HG03354 (cell line): ENCODE measurements around the gene RNU1-3.
"Not testable (repeated sequence)": the region's sequence is repeated elsewhere in the genome, so short reads cannot be mapped to it uniquely, and the experiment has no call there.

Experiments used
- ATAC-seq: cut with Tn5 transposase; IDR thresholded peaks from one replicate; pipeline ENCODE4 v1.9.1; 2021; ENCODE audit warnings: mild to moderate bottlenecking; ENCODE audit not compliant: unreplicated experiment, poor library complexity, severe bottlenecking

Gene RNU1-3

DNA sequence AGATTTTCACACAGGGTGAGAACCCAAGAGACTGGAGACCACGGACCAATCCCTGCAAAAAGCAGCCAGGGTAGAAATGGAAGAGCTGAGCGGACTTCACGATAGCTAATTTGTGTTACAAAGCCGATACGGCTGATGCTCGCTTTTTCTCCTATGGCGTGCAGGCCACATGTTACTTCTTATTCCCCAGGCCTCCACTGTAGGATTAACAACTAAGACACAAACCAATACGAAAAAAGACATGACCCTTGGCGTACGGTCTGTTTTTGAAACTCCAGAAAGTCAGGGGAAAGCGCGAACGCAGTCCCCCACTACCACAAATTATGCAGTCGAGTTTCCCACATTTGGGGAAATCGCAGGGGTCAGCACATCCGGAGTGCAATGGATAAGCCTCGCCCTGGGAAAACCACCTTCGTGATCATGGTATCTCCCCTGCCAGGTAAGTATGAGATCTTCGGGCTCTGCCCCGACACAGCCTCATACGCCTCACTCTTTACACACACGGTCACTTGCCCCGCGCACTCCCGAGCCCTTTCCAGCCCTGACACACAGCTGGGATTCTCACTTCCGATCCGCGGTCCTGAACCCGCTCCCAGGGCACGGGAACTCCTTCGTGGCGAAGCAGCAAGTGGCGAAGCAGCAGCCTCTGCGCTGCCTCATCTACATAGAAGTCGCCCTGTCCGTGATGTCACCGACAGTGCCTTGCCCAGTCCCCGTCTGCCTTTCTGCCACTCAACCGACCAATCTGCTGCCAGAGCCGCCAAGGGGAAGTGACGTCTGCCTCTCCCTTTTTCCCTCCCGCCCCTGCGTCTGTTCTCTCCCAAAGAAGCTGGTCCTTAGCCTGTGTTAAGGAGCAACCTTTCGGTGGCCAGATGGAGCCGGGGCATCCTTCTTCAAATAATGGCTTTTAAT lies at the start of gene RNU1-3:
TSS of gene RNU1-3 (minus strand) at position 447 of the 912 bp plus-strand sequence.
- ATAC-seq = peak; percentile 100

DNA sequence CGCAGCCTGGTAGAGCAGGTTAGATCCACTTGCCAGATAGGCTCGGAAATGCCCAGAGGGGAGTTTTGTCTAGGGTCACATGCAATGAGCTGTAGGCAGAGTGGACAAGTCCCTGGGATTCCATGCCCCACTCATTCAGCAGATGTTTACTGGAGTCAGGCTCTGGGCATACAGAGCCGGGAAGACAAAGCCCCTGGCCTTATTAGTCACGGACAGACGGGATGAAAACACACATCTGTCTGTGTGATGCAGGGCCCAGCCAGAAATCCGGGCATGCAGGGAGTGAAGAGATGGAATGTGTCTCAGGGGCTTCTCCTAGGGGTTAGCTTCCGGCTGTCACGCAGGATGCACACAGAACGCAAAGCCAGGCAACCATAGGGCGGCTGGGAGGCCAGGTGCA lies 46.7 kb upstream of the RNU1-3 start:
- not testable (repeated sequence) for ATAC-seq

DNA sequence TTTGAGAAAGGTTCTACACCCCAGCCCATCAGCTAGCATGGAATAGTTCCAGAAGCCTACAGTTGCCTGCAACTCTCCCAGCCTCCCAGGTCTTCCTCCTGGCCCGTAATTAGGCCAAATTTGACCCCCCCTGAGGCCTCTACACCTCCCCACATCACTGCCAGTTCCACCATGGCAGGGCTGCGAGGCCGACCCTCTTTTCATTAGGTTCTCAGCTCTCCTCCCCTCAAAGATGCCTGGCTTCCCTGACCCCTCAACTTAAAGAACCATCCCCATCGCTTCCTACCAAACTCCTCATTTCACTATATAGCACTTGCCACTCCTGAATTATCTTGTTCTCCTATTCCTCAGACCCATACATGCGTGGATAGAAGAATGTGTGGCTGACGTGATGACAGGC lies 46.2 kb upstream of the RNU1-3 start:
- ATAC-seq = not testable (repeated sequence)

DNA sequence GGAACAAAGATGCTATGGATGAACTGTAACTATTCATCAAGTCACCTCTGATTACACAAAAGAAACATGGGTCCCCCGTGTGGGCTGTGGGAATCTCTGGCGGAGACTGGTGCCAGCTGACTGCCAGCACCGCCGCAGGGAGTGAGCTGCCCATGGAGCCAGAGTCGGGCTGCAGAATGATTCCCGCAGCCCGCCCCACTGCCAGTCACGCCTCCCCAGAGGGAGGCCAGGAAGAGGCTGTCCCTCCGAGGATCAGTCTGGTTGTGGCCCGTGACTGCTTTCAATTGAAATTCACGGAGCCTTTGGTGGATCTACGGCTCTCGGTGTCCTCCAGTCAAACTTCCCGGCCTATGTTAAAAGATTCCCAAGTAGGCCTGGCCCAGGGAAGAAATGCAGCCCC lies 45.8 kb upstream of the RNU1-3 start:
- ATAC-seq = not testable (repeated sequence)

DNA sequence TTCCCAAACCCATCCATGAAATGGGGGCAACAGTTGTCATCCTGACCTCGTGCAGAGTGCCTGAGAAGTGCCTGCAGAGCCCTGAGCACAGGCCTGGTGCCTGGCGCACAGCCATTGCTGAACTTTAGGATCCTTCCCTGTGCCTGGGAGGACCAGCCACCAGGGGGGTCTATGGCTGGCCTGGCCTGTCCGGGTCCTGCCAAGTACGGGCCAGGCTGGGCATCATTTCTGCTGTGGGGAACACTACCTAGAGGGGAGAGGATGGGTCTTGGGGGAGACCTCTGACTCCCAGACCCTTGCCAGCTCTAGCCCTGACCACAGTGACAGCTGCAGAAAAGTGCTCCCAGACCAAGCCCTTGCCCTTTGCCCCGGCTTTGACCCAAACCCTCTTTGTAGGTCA lies 45.4 kb upstream of the RNU1-3 start:
- ATAC-seq = not testable (repeated sequence)

DNA sequence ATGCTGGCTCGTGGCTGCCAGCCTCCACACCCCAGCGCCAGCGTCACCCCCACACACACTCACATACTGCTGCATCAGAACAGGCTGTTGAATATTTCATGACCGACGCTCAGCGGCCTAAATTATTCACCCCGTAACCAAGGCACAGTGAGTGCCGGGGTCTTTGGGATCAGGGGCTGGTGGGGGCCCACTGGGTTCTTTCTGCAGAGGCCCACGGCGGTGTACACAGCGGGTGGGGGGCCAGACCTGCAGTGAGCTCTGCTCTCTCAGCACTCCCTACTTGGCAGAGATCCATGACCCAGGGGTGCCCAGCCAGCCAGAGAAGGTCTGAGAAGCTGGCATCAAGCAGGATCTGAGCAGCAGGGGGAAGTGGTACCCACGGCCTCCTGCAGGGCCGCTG lies 43.9 kb upstream of the RNU1-3 start:
- not testable (repeated sequence) for ATAC-seq

DNA sequence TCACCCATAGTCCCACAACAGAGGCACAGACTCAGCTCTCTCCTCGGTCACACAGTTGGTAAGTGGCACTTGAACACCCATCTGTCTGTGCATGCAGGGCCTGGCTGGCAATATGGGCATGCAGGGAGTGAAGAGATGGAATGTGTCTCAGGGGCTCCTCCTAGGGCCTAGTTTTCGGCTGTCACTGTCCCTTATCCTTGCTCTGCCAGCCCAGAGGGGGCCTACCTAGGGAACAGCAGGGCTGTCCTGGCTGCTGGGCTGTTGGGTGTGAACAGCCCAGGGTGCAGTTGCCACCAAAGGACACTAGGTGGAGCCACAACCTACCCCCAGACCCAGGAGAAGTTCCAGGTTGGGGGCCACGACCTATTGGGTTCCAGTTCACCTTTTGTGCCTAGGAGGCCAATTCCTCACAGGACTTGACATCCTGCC lies 42.9 kb upstream of the RNU1-3 start:
- ATAC-seq = peak; percentile 62

DNA sequence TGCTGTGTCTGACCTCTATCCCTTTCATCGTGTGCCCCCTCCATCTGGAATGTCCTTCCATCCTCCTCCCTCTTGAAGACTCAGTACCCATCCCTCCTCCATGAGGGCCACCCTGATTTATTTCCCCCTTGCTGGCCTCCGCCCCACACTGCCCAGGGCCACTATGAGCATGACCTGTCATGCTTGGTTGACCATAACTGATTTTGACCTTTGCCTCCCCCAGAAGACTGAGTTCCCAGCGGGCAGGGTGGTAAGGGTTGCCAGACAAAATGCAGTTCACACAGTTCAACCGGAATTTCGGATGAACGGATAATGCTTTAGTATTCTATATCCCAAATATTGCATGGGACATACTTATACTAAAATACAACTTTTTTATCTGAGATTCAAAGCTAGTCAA lies 42.0 kb upstream of the RNU1-3 start:
- ATAC-seq = not testable (repeated sequence)

DNA sequence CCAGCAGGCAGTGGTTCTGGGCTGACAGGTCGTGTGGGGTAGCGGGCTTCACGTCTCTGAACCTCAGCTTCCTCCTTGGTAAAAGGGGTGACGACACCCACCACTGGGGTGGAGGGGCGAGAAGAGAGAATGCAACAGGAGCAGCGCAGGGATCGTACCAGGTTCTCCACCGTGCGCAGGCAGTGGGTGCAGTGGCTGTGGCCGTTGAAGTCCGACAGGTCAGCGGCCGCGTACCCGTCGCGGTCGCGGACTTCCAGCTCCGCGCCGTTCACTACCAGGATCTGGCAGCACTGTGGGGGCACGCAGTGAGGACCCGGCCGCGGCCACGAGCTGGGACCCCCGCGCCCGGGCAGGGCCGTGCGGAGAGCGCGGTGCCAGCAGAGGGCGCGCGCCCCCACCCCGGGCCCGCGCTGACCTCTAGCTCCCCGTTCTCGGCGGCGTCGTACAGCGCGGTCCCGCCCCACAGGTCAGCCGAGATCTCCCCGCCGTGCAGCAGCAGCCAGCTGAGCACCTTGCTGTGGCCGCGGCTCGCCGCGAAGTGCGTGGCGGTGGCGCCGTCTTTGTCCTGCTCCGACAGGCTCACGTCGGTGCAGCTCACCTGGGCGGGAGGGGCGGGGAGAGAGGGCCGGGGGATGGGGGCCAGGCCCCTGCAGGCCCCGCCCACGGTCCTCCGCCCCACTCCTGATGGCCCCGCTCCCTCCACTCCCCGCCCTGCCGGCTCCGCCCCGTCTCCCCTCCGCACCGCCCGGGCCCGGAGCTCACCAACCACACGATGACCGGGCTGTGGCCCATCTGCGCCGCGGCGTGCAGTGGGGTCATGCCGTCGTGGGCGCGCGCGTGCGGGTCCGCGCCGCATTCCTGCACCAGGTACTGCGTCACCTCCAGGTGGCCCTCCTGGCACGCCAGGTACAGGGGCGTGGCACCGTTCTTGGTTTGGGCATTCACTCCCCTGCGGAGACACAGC lies 40.7 kb upstream of the RNU1-3 start:
- ATAC-seq = not testable (repeated sequence)

DNA sequence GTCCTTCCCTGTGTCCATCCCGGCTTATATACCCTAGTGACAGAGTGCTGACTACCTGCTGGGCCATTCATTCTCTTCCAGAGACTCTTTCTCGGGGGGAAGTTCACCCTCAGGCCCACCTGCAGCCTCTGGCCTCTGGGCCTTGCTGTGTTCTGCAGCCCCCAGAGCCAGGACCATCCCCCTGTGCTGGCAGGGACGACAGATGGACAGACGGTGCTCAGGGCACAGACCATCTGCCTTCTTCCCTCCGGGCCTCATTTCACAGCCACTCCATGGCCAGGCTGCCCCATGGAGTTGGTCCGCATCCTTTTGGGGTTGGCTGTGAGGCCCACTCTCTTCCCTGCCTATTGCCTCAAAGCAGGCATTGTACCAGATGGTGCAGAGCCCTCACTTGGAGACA lies 39.6 kb upstream of the RNU1-3 start:
- ATAC-seq = not testable (repeated sequence)

DNA sequence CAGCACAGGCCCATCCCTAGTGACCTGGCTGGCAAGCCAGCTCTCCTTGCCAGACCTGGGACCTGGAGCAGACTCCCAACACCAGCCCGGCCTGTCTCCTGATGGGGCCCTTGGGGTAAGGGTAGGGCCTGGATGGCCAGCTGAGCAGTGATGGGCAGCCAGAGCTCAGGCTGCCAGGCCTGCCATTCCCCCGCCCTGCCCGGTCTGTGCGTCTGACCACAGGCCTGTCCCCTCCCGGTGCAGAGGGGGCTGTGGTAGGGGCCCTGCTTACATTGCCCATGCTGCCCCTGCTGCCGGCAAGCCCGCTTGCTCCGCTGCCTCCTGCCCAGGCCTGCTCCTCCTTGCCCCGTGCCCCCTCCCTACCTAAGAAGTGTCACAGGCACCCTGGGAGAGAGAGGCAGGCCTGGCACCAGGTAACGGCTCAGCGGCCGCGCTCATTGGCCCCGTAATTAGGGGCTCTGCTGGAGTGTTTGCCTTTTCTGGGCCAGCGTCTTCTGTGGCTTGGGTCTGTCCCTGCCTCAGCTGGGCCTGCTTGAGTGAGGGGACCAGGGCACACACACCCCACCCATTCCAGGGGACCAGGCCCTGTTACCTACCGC lies 37.9 kb upstream of the RNU1-3 start:
- ATAC-seq = not testable (repeated sequence)

DNA sequence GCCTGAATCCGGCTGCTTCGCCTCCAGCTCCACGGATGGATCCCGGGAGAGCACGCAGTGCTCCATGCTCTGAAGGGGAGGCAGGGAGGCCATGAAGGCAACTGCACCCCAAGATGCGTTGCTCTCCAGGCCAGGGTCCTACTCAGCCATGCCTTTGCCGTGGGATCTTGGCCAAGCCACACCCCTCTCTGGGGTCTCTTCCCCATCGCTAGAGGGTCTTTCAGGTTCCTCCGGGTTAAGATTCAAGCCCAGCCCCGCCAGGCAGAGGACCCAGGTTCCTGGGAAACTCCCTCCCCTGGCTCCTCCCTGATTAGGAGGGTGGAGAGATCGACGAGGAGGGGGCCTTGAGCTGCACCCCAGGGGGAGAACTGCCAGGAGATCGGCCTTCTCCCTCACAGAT lies 37.3 kb upstream of the RNU1-3 start:
- ATAC-seq = not testable (repeated sequence)

DNA sequence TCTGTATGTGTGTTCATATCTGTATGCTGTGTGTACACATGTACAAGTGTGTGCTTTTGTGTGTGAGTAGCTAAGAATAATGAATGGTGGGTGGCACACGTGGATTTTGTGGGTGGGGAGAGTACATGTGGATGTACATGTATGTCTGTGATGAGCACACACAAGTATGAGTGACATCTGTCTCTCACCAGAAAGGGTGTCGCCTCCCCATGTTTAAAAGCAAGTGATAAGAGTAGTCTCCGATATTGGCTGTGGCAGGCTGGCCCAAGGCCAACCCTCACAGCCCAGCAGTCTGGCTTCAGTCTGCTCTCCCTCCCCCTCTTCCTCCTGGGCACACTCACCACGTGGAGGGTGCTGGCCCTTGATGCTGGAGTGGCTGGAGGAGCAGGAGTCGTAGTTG lies 36.9 kb upstream of the RNU1-3 start:
- ATAC-seq = not testable (repeated sequence)

DNA sequence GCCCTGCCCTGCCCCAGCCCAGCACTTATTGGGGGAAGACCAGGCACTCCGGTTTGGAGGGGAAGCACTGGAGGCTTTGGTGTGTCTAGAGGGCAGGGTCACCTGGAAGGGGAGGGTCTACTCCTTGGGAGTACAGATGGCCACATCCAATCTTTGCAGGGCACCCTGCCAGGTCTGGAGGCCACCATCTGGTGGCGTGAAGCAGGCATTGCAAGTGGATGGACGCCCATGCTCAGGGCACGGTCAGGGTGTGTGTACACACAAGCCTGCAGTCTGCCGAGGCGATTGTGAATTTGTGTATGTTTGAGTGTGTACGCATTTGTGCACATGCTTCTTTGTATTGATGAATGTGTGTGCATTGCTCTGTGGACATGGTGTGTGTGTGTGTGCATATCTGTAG lies 36.4 kb upstream of the RNU1-3 start:
- ATAC-seq = not testable (repeated sequence)

DNA sequence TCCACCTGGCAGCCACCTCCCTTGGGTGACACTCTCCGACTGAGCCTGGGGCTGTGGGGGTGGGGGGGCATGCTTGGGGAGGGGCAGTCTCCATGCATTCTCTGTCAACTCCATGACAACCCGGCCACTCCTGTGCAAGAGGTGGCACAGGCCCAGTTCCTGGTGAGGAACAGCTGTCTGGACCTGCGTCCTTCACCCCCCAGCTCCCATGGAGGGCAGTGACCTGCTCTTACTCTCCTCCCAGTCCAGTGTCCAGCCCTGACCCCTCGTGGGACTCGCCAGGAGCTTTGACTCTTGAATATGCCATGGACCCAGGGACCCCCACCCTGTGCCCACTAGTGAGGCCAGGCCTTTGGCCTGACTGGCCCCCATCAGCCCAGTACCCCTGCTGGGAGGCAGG lies 35.5 kb upstream of the RNU1-3 start:
- ATAC-seq = not testable (repeated sequence)

DNA sequence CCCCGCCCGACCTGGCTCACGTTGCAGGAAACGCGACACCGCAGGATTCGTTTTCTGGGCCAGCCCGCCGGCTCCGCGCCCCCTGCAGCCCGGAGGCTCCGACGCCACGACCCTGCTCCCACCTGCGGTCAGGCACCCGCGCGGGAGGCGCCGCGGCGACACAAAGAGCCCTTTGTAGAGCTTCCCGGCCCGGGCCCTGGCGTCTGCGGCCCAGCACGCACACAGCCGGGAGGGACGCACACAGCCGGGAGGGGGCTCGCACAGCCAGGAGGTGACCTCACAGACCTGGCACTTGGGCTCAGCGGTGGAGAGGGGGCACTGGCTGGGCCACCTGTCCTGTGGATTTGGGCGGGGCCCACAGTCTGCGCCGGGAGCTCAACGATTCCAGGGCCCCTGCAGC lies 34.4 kb upstream of the RNU1-3 start:
- ATAC-seq = not testable (repeated sequence)

DNA sequence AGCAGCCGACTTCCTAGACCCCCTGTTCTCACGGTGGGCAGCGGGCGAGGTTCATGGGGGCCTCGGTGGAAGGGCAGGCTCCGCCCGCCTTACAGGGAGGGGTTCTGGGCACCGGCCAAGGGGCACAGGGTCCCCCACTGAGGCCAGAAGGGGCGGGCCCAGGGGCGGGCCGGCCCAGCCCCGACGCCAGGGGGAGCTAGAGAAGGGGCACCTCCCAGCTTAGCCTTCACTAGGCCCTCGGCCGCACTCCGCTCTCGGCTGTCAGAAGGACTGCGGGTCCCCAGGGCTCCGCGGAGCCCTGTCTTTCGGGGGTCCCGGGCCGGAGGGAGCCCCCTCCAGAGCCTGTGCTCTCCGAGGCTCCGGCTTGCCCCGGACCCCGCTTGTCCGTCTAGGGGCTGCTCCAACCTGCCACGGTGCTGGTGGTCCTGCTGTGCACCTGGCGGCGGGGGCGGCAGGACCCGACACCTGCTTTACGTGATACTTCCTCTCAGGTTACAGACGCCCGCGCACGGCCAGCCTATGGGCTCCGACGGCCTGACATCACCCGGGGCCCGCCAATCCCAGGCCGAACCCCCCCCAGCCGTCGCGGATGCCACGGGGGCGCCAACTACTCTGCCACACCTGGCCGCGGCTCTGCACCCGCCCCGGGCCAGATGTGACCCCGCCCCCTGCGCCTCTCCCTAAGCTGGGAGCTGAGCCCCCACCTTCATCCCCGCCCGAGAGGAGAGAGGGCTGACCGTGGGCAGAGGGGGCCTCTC lies 33.6 kb upstream of the RNU1-3 start:
- ATAC-seq = not testable (repeated sequence)

DNA sequence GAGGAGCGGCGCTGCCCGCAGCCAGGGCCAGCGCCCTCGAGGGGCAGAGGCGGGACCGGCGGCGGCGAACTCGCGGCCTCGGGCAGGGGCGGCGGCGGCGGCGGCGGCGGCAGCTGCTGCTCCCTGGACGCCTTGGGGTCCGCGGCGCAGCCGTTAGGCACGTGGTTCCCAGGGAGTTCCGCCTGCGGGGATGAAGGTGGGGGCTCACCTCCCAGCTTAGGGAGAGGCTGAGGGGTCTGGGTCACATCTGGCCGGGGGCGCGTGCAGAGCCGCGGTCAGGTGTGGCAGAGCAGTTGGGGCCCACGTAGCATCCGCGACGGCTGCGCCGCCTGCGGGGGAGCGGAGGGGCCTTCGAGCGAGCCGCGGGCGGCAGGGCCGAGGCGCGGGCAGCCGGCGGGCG lies 32.7 kb upstream of the RNU1-3 start:
- ATAC-seq = not testable (repeated sequence)

DNA sequence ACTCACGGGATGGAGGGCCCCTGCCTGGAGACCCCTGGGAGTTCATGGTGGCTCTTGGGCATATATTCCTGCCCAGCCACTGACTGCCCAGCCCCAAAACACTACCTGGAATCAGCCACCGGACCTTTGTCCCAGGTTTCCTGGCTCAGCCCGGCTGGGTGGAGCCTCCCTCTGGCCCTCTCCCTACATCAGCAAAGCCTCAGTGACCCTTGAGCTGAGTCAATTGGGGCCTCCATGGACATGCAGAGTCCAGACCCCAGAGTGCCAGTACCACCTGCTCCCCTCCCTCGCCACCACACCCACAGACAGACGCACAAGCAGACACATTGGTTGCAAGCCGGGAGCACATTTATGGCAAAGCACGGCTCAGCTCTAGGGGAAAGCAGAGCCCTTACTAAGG lies 30.4 kb upstream of the RNU1-3 start:
- ATAC-seq = not testable (repeated sequence)
